Measurements from ENCODE around the gene MRPL37.

- no peak for TF ChIP-seq POLR2A (IDR thresholded peaks at IDR 0.05)
- TF ChIP-seq CTCF (IDR thresholded peaks at IDR 0.05) = no peak
Measured at GRCh38 chr1:54247863-54248515, 48.0 kb downstream of the MRPL37 start.

All from ovary (tissue), 3 donors.